Measurements from ENCODE around the gene DNM3.
"Not testable (repeated sequence)": the region's sequence is repeated elsewhere in the genome, so short reads cannot be mapped to it uniquely, and the experiment has no call there.

The DNM3 gene

GRCh38 chr1:172277989-172278388 lies 436.7 kb downstream of the DNM3 start:
- no peak for DNase-seq (ENCODE audit: low read depth)

DNA sequence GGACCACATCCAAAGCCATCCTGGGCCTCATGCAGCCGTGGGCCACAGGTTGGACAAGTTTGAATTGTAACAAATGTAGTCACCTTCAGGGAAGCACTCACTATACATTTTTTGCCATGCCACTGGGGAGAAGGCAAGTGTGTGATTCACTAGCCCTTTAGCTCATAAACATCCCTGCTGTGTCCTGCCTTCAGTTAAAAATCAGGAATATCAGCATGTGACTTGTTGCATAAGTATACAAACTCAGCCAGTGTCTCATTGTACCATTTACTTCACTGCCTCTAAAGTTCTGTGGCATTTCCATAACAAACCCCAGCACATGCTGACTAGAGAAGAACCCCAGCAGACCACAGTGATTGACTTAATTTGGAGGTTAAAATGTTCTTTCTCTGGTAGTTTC lies 437.2 kb downstream of the DNM3 start:
- DNase-seq (ENCODE audit: low read depth) = no peak

DNA sequence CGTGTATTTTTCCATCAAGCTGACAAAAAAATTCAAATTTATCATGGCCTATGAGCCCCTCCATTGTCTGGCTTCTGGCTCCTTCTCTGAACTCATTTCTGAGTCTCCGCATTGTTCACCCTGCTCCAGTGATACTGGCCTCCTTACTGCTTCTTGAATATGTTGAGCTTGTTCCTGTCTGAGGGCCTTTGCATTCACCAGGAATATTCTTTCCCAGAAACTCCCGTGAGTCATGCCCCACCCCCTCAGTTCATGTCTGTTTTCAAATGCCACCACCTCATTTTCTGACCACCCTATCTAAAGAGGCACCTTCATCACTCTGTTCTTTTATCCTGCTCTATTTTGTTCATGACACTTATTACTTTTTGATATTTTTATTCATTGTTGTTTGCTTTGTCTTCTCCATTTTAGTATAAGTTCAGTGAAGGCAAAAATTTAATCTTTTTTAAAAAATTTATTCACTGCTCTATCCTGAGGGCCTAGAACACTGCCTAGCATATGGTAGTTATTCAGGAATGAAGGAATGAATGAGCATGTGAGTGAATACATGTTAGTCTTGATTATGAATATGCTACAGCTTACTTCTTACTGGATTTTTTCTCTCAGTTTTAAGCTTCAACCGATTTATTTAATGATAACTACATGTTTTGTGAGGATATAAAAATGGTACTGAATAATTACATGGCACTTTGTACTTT lies 438.8 kb downstream of the DNM3 start:
- DNase-seq (ENCODE audit: low read depth) = no peak

GRCh38 chr1:172283766-172284165 lies 442.5 kb downstream of the DNM3 start:
- no peak for DNase-seq (ENCODE audit: low read depth)

- no peak for DNase-seq (ENCODE audit: low read depth)
Observed at GRCh38 chr1:172286629-172287076, 445.4 kb downstream of the DNM3 start.

DNA sequence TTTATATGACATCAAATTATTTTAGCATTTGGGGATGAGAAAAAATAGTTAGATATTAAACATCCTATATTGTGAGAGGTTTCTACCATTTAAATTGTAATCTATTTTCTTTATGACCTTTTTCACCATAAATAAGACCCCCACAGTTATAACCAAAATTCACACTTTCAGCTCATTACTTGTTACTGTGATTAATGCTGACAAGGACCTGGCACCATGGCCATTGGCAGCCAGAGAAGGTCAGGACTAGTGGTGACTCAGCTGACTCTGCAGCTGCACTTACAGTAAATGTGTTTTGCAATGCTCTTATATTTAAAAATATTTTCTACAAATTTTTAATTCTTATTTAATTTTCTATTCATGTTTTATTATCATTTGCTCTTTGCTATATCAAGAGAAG lies 445.9 kb downstream of the DNM3 start:
- no peak for DNase-seq (ENCODE audit: low read depth)

- no peak for DNase-seq (ENCODE audit: low read depth)
Observed at GRCh38 chr1:172288581-172288980, 447.3 kb downstream of the DNM3 start.

GRCh38 chr1:172289448-172289847 lies 448.1 kb downstream of the DNM3 start:
- DNase-seq (ENCODE audit: low read depth) = no peak

DNA sequence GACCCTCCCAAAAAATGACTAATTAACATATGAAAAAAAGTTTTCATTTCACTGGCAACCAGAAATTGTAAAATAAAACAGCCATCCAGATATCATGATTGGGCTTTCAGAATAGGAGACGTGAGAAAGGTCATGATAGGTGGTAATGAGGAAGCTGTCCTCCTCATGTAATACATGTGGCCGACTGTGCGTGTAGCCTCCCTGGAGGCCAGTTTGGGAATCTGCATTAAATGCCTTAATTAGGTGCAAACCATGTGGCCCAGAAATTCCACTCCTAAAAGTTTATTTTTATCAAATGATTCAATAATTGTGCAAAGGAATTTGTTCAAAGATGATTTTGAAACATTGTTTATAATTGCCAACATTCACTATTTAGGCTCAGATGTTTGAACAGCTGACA lies 451.5 kb downstream of the DNM3 start:
- DNase-seq (ENCODE audit: low read depth) = no peak

DNA sequence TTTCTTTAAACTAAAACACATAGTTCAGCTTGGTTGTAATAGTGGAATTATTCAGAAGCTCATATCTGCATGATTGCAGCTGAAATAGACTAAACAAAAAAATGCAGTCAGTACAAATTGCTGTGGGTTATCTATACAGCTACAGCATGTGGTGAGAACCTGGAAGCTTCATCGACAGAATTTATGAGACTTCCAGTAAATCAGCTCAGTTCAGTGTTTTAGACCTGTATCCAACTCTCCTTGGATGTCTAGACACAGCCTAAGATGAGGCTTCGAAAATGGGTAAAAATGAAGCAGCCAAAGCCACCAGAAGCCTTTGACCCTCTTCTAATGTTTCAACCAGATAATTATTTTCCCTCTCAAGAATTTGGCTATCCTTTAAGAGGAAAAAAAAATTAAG lies 452.1 kb downstream of the DNM3 start:
- no peak for DNase-seq (ENCODE audit: low read depth)

GRCh38 chr1:172298141-172298540 lies 456.8 kb downstream of the DNM3 start:
- no peak for DNase-seq (ENCODE audit: low read depth)

- DNase-seq (ENCODE audit: low read depth) = no peak
Observed at GRCh38 chr1:172298911-172299310, 457.6 kb downstream of the DNM3 start.

GRCh38 chr1:172299515-172299914 lies 458.2 kb downstream of the DNM3 start:
- DNase-seq (ENCODE audit: low read depth) = no peak

GRCh38 chr1:172307508-172307907 lies 466.2 kb downstream of the DNM3 start:
- not testable (repeated sequence) for DNase-seq (ENCODE audit: low read depth)

DNA sequence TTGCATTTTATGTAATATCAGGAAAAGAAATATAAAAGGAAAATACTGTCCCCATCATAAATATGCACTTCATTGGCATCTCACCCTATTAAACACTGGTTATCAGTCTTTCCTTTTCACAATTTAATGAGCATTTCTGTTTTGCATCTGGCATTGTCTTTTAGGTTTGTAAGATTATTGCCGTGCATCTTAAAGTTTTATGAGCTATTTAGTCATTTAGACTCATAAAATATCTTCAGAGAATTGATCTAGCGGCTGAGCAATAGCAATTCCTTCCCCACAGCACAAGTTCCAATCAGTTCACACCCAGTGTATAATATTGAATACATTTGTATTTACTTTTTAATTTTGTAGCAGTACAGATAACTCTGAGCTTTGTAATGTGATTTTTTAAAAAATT lies 466.8 kb downstream of the DNM3 start:
- no peak for DNase-seq (ENCODE audit: low read depth)

DNA sequence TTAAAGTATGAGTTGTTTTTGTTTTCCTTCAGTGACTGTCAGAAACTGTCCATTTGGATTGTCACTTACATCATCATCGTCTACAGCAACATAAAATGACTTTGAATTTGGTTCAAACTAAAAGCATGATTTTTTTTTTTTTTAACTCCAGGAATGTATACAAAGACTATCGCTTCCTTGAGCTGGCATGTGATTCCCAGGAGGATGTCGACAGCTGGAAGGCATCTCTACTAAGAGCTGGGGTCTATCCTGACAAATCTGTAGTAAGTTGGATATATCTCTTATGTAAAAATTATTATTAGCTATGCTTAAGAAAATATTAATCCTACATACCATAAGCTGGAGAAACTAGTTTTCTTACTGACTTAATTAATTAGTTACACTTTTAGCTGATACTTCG lies 467.3 kb downstream of the DNM3 start:
- DNase-seq (ENCODE audit: low read depth) = no peak

DNA sequence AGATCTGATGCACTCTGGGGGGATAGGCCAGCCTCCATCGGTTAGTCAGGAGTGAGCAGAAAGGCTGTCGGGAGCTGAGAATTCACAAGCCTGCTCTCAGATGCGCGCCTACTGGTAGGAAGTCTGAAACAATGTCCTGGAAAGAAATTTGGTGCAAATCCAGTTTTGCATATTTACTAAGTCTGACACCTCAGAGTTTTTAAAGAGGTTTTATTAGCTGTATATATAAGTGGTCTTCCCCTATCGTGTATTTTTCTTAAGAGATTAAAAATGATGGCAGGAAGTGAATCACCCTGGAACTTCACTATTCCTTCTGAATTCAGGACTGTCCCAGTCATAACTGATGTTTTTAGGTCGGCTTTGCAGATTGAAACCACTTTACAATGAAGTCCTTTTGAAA lies 479.4 kb downstream of the DNM3 start:
- no peak for DNase-seq (ENCODE audit: low read depth)

GRCh38 chr1:172321451-172321850 lies 480.2 kb downstream of the DNM3 start:
- DNase-seq (ENCODE audit: low read depth) = no peak

GRCh38 chr1:172322219-172323061 lies 481.1 kb downstream of the DNM3 start:
- no peak for DNase-seq (ENCODE audit: low read depth)

DNA sequence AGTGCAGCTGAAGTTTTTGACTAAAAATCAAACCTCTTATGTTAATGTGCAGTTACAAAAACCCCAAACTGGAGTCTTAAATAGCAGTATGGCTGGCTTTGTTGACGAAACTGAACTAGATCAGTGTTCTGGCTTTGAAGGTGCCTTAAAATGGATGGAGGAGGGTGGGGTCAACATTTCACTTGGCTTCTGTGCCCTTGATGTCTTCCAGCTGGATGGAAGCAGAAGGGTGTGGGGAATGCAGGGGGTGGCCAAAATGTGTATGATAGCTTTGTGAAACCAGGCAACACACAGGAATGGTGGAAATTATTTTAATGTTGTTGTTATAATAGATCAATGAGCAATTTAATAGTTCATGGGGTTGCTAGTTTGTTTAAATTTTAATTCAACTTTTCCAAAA lies 482.4 kb downstream of the DNM3 start:
- no peak for DNase-seq (ENCODE audit: low read depth)

- DNase-seq (ENCODE audit: low read depth) = no peak
Observed at GRCh38 chr1:172324086-172324485, 482.8 kb downstream of the DNM3 start.

DNA sequence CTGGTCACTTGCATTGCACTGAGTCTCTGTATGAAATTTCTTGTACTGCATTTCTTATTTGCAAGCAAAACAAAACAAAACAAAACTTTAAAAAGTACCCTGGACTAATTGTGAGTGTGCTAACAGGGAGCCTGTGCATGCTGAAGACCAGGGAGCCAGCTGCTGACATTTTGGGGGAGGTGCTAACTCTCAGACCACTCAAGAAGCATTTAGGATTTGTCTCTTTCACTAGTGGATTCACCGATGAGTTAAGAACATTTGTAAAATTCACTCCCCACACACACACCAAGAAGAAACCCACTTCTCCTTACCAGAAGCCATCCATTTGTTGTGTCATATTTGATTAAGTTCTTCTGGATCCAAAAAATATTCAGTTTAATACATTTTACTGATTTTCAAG lies 483.5 kb downstream of the DNM3 start:
- no peak for DNase-seq (ENCODE audit: low read depth)

DNA sequence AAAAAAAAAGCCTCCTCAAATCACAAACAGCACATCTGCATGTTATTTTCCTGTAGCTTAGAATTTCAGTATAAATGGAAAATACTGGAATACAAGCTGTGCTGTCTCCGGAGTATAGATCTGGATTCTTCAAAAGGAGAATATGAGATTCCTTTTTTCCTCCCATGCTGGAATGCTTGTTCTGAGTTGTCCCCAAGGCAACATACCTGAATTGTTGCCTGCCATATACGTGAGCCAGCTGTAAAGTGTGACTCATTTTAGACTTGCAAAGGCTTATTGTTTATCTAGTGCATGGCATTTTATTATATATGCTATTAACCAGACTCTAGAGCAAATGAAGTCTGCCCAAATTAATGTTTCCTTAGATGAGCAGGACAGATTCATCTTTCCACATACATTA lies 484.2 kb downstream of the DNM3 start:
- no peak for DNase-seq (ENCODE audit: low read depth)

DNA sequence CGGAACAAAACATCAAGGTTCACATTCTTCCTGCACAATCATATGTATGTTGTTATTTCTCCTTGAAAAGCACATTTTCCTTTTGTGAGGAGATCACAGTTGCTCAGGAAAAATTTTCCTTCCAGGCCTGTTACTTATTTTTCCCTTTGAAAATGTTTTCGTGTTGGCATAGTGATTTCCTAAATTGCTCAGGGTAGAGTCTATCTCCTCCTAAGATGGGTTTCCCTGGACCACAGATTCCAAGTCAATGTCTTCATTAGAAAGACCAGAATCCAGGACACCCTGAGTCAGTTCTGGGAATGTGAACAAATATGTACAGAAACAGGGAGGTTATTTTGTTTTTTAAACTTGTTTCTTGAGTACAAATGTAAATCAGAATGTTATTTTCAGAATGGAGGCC lies 484.8 kb downstream of the DNM3 start:
- no peak for DNase-seq (ENCODE audit: low read depth)

Data from CMK (cell line).